Esophagus squamous epithelium (tissue), 4 donors: ENCODE data around the gene COQ10B.

Source experiments
- POLR2A ChIP-seq, 4 donors: fragments of 450-650 bp; IDR thresholded peaks; one replicate each; pipeline ENCODE4 v1.6.1; 2017; ENCODE audit warnings: antibody characterized with exemption in 4 of 4, mild to moderate bottlenecking in 4 of 4, moderate library complexity in 3 of 4
- TF ChIP-seq, protein P1 (sequence below), 6 experiments: fragments of 450-650 bp in 4 of 6; fragments of 200-600 bp in 2 of 6; sonication (generic) in 2 of 6; IDR thresholded peaks; one replicate each; pipeline ENCODE4 v1.5.1; 2016 to 2019; ENCODE audit warnings: antibody characterized with exemption in 6 of 6, mild to moderate bottlenecking in 4 of 6, moderate library complexity in 4 of 6

DNA sequence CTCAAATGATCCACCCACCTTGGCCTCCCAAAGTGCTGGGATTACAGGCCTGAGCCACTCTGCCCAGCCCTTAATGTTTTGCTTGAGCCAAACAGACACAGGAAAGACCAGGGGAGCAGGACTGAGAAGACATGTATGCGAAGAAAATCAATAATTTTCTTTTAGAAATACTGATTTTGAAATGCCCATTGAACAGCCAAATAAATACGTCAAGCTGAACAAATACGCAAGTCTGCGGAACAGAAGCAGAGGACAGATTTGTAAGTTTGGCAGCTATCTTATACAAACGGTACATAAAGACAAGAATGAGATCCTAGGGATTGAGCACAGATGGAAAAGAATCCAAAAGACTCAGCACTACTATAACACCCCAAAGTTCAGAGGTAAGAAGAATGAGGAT is 39.3 kb upstream of the COQ10B start:
- TF ChIP-seq, protein P1, sequence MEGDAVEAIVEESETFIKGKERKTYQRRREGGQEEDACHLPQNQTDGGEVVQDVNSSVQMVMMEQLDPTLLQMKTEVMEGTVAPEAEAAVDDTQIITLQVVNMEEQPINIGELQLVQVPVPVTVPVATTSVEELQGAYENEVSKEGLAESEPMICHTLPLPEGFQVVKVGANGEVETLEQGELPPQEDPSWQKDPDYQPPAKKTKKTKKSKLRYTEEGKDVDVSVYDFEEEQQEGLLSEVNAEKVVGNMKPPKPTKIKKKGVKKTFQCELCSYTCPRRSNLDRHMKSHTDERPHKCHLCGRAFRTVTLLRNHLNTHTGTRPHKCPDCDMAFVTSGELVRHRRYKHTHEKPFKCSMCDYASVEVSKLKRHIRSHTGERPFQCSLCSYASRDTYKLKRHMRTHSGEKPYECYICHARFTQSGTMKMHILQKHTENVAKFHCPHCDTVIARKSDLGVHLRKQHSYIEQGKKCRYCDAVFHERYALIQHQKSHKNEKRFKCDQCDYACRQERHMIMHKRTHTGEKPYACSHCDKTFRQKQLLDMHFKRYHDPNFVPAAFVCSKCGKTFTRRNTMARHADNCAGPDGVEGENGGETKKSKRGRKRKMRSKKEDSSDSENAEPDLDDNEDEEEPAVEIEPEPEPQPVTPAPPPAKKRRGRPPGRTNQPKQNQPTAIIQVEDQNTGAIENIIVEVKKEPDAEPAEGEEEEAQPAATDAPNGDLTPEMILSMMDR (IDR thresholded peaks at IDR 0.05), result no peak
- TF ChIP-seq POLR2A (IDR thresholded peaks at IDR 0.05), result no peak
